Stimulated activated CD4-positive, alpha-beta T cell treated with anti-CD3 and anti-CD28 coated beads, Interleukin-1b, Interleukin-23, amount 100 ng/mL, for 48 hours (primary cell): ENCODE measurements around the gene ULK4.
"Not testable (repeated sequence)": the region's sequence is repeated elsewhere in the genome, so short reads cannot be mapped to it uniquely, and the experiment has no call there.

Source experiments
- DNase-seq: peaks from one replicate; pipeline ENCODE4 v3.0.0-alpha.2; 2020

Gene ULK4

DNA sequence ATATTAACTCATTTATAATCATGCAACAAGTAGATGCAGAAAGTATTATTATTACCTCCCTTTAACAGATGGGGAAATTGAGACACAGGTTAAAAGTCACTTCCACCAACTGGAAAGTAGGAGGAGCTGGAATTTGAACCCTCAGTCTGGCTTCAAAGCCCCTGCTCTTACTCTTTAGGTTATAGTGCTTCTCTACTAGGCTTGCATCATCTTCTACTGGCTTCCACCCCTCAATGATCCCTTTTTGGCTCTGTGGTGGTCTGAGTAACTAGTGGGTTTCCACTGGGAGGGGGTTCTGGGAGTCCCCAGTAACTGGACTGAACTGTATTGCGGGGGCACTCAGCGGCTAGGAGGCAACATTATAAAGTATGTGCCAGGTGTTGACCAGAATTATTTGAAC lies 671.6 kb downstream of the ULK4 start:
- no peak for DNase-seq

GRCh38 chr3:41288785-41289184 lies 673.1 kb downstream of the ULK4 start:
- no peak for DNase-seq

- no peak for DNase-seq
Observed at GRCh38 chr3:41286305-41286704, 675.6 kb downstream of the ULK4 start.

DNA sequence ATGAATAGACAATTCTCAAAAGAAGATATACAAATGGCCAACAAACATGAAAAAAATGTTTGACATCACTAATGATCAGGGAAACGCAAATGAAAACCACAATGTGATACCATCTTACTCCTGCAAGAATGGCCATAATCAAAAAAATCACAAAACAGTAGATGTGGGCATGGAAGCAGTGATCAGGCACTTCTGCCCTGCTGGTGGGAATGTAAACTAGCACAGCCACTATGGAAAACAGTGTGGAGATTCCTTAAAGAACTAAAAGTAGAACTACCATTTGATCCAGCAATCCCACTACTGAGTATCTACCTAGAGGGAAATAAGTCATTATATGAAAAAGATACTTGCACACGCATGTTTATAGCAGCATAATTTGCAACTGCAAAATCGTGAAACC lies 677.0 kb downstream of the ULK4 start:
- not testable (repeated sequence) for DNase-seq

- no peak for DNase-seq
Observed at GRCh38 chr3:41277790-41278465, 684.0 kb downstream of the ULK4 start.

DNA sequence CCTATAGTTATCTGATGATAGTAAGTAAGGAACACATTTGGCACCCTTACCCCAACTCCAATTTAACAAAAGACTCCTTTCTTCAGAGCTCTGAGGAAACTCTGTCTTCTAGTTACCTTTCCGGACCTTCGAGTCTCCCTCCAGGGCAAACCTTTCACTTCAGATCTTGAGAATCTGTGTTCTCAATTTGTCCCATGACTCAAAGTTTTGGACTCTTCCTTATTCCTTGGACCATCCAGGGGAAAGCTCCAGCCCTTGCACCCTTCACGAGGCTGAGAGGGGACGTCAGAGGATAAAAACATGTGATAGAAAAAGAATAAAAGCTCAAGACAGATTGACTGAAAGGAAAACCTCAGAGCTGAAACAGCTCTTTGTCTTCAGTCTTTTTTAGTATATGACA lies 685.7 kb downstream of the ULK4 start:
- no peak for DNase-seq

DNA sequence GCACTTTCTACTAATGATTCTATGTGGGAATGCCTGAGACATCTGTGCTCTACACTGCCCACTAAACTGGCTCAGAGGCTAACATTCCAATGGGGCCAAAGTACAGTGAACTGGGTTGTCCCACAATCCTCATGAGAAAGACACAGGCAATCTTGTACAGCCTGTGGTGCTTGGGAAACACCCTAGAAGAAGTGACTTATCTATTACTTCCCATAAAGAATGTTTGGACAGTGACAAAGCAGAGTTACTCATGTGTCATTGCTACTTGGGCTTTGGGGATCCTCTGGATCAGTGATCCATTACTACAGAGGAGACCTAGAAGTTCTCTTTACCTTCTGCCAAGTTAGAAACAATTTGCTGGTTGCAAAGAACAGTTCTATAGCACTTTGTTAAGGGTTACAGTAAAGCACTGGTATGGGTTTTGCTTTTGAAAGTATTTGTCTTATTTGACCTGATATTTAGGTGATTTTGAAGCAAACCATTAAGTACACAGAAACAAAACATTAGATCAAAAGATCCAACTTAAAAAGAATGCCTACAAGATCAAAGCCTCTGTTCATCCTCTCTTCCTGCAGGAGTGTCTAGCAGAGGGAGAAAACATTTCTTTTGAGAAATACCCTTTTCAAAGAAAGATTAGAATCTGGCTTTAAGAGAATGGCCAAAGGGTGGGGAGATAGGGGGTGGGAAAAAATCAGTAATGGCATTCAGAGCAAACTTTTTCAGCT lies 686.8 kb downstream of the ULK4 start:
- no peak for DNase-seq

DNA sequence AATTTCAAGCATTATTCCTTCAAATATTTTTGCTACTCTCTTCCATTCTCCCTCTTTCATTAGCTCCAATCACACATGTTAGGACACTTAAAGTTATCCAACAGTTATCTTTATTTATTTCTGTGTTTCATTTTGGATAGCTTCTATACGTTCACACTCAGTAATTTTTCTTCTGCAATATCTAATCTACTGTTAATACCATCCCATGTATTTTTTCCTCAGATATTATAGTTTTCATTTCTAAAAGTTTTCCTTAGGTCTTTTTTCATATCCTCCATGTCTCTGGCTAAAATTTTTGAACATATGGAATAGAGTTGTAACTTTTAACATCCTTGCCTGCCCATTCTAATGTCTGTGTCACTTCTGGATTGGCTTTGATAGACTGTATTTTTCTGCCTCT lies 689.2 kb downstream of the ULK4 start:
- no peak for DNase-seq

DNA sequence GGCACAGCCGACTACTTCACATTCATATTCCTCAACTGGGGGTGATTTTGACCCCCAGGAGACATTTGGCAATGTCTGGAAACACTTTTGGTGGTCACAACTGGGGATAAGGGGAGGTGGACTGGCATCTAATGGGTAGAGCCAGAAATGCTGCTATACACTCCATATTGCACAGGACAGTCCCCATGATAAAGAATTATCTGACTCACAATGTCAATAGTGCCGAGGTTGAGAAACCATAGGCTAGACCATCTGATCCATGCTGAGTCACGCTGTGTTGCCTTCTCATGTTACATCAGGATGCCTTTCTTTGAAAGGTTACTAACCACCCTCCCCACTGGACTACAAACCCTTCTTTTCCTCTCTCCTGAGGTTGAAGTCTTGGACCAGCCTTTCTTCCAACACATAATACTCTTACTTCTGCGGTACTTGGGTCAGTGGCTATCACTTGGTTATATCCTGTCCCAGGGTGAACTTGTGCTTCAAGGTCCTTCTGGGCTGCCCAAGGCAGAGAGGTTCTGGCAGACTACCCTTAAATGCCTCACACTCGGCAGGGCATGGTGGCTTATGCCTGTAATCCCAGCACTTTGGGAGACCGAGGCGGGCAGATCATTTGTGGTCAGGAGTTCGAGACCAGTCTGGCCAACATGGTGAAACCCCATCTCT lies 693.8 kb downstream of the ULK4 start:
- DNase-seq: no peak

DNA sequence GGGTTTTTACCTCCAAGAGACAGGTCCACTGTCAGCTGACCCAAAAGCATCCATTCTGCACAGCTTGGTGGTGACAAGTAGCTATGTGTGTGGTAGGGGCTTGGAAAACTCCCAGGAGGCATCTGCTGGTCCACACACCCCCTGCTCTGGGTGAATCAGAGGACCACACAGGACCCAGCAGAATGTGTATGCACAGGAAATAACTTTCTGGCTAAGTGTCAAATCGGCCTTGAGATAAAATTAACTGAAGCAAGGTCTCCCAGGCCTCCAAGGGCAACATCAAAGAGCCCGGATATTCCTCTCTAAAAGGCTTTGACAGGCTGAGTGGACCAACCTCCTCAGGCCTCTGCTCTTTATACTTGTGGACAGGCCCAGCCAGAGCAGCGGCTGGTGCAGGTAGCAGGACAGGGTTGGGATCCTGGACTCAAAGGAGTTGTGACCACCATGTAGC lies 696.1 kb downstream of the ULK4 start:
- no peak for DNase-seq

GRCh38 chr3:41265011-41265545 lies 696.8 kb downstream of the ULK4 start:
- no peak for DNase-seq

DNA sequence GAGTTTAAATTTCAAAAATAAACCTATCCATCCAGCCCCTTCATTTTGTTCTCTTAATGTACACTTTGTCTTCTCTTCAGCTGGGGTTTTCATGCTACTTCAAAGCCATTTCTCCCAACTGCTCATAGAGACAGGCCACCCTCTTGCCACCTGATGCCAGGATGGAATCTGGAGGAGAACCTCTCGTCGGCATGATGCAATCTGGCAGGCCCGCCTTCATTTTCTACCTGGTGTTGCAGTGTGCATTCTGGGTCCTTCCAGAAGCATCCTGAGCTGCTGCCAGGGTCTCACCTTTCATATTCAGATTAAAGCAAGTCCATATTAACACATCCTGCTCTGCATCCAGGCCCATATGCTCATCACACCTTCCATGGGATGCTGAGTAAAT lies 701.8 kb downstream of the ULK4 start:
- DNase-seq: no peak

GRCh38 chr3:41259449-41260062 lies 702.3 kb downstream of the ULK4 start:
- DNase-seq: no peak

GRCh38 chr3:41258239-41258800 lies 703.6 kb downstream of the ULK4 start:
- no peak for DNase-seq

DNA sequence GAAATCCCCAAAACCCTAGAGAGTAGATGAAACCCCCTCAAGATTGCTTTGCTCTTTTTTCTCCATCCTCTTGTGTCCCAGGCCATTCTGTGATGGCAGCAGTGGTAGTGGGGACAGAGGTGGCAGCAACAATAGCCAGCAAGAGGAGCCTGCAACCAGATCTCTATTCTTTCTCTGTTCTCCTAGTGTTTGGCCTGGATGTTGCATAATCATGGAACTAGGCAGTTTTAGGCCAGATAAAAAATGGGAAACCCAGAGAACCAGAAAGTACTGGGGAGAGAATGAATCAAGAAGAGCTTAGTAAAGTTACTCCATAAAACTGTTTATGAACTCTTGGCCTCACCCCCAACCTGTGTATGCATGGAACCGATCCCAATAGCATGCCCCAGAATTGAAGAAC lies 710.3 kb downstream of the ULK4 start:
- no peak for DNase-seq

DNA sequence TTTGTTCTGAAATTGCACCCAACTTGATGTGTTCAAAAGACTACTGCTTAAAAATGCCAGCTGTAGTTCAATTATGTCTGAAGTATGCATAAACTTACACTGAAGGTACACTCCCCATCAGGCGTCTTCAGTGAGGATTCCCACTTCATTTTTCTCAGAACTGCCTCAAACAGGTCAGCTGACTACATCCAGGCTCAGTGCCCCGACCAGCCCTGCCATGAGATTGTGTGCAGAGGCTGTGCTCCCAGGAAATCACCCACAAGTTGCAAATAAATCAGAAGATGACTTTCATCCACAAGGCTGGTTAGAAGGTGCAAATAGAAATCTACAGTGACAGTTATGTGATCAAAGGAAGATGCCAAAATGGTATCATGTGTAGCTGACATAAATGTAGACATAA lies 711.1 kb downstream of the ULK4 start:
- DNase-seq: no peak

GRCh38 chr3:41249318-41249717 lies 712.6 kb downstream of the ULK4 start:
- DNase-seq: no peak

- DNase-seq: no peak
Observed at GRCh38 chr3:41248525-41248924, 713.4 kb downstream of the ULK4 start.

DNA sequence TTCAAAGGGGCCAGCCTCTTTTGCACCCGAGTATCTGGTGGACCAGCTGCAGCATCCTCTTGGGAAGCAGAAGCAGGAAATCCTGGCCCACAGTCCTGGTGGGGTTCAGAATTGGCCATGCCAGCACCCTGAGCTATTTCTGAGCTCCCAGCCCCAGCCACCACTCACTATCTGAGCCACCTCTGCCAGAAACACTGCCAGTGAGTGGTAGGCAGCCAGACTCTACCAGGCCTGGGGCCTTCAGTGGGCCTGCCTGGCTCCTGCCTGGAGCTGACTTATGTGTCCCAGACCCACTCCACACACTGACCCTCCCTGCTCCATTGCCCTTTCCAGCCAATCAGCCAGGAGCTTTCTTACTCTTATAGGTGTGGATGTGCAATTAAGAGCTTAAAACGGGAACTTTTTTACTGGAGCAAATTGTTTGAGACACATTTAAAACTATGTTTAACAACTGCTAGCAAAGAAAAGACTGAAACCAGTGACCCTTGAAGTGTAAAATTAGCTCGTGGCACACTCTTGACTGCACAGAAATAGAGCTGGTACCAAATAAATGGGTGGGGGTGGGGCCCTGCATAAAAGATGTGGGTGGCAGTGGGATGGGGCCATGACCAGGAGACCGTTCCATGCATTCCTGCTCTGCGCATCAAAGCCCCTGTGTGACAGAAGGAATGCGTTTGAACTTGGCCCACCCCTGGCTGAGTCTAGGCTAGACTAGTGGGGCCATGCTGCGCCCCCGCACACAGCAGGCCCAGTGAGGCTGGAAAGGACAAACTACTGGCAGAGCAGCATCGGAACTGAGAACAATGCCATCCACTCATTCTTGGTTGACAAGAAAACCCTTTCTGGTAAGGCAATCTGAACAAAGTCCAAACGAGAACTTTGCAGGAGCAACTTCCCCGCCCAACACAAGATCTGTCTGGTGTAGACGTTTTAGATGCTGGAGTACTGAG lies 714.6 kb downstream of the ULK4 start:
- no peak for DNase-seq

- no peak for DNase-seq
Observed at GRCh38 chr3:41244620-41245336, 717.1 kb downstream of the ULK4 start.

GRCh38 chr3:41243183-41243582 lies 718.7 kb downstream of the ULK4 start:
- DNase-seq: no peak
